HG02840 (cell line): ENCODE data around the gene WDR75.

Experiments
- ATAC-seq: cut with Tn5 transposase; IDR thresholded peaks from one replicate; pipeline ENCODE4 v1.9.1; 2021; ENCODE audit warnings: mild to moderate bottlenecking, moderate library complexity, moderate number of reproducible peaks; ENCODE audit not compliant: unreplicated experiment, low FRiP score

WDR75 gene

DNA sequence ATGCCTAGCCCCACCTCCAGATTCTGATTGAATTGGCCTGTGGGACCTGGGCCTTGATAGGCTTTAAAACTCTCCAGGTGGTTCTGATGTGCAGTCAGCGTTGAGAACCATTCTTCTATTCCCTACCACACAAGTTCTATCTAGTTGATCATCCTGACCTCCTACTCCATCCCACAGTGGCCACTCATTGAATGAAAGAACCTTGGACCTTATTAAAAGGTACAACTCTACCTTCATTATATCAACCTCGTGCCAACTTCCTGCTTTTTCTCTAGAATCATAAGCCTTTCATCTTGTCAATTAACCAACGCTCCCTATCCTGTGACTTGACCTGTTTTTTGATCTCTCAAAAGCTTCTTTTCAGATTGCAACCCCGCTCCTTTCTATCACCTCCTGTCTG lies 83.5 kb downstream of the WDR75 start:
- ATAC-seq = no peak
